Measurements from ENCODE around the gene RHOF.
"Not testable (repeated sequence)": the region's sequence is repeated elsewhere in the genome, so short reads cannot be mapped to it uniquely, and the experiment has no call there.

Gene RHOF

GRCh38 chr12:121790785-121791184 lies 2.7 kb downstream of the RHOF start:
- not testable (repeated sequence) for DNase-seq

- DNase-seq: no peak
Observed at GRCh38 chr12:121789800-121790728, 3.4 kb downstream of the RHOF start.

- no peak for DNase-seq
Observed at GRCh38 chr12:121789233-121789781, 4.2 kb downstream of the RHOF start.

GRCh38 chr12:121788176-121788818 lies 5.2 kb downstream of the RHOF start:
- no peak for DNase-seq

- DNase-seq: no peak
Observed at GRCh38 chr12:121787063-121788025, 6.1 kb downstream of the RHOF start.

- DNase-seq: peak; percentile 95
Observed at GRCh38 chr12:121786440-121786825, 7.1 kb downstream of the RHOF start.

- DNase-seq: peak; percentile 90
Observed at GRCh38 chr12:121784460-121784859, 9.0 kb downstream of the RHOF start.

- DNase-seq: peak; percentile 38
Observed at GRCh38 chr12:121783766-121784165, 9.7 kb downstream of the RHOF start.

- peak; percentile 49 for DNase-seq
Observed at GRCh38 chr12:121781998-121782979, 11.2 kb downstream of the RHOF start.

GRCh38 chr12:121781484-121781997 lies 11.9 kb downstream of the RHOF start:
- no peak for DNase-seq

- DNase-seq: no peak
Observed at GRCh38 chr12:121780429-121780828, 13.1 kb downstream of the RHOF start.

GRCh38 chr12:121779422-121779895 lies 14.0 kb downstream of the RHOF start:
- DNase-seq: no peak

GRCh38 chr12:121778567-121779421 lies 14.7 kb downstream of the RHOF start:
- DNase-seq: no peak

- peak; percentile 46 for DNase-seq
Observed at GRCh38 chr12:121776190-121777098, 17.0 kb downstream of the RHOF start.

GRCh38 chr12:121775501-121775900 lies 18.0 kb downstream of the RHOF start:
- DNase-seq: no peak

GRCh38 chr12:121774968-121775474 lies 18.5 kb downstream of the RHOF start:
- no peak for DNase-seq

GRCh38 chr12:121773011-121773777 lies 20.3 kb downstream of the RHOF start:
- peak; percentile 55 for DNase-seq
